GM12872 (cell line): Measurements from ENCODE around the gene CRYAB.

Experiments used
- TF ChIP-seq, protein P1 (sequence below): IDR thresholded peaks from 3 replicates; pipeline ENCODE4 v1.5.1; 2011; ENCODE audit warnings: low read depth, mild to moderate bottlenecking, low read length, moderate library complexity; ENCODE audit not compliant: insufficient read depth

CRYAB gene

DNA sequence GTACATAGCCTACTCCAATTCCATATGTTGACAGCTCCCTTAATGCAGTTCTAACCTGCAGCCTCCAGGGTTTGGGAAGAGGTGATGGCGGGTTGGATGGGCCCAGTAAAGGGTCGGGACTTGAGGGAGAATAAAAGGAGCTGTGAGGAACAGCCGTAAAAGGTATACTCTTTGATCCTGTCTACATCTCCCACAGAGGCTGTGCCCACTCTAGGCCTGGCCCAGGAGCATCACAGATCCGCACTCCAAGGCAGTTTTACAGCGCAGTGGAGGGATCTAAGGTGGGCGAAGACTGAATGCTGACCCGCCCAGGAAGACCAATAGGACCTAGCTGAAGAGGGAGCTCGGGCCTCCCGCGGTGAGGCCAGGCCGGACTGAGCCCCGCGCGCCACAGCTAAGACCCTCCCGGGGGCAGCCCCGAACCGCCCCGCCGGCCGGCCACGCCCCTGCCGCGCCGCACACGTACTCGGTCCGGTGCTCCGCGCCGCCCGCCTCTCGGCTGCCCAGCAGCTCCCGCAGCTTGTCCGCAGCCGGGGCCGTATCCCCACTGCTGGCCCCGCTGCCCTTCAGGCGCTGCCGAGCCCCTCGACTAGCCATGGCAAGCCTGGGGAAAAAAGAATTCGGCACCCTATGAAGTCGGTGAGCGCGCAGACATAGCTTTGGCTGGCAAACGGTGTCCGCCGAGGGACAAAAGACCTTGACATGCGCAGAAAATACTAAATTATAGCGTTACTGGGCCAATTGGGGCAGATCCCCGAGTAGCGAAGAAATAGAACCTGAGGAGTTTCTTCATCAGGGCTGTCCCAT, 40.5 kb downstream of the CRYAB start, which contains the start of gene ALG9:
Gene ALG9 (minus strand): TSS at position 696 of the 807 bp plus-strand sequence. CDS start 99 bp downstream, at position 597.
- TF ChIP-seq, protein P1, sequence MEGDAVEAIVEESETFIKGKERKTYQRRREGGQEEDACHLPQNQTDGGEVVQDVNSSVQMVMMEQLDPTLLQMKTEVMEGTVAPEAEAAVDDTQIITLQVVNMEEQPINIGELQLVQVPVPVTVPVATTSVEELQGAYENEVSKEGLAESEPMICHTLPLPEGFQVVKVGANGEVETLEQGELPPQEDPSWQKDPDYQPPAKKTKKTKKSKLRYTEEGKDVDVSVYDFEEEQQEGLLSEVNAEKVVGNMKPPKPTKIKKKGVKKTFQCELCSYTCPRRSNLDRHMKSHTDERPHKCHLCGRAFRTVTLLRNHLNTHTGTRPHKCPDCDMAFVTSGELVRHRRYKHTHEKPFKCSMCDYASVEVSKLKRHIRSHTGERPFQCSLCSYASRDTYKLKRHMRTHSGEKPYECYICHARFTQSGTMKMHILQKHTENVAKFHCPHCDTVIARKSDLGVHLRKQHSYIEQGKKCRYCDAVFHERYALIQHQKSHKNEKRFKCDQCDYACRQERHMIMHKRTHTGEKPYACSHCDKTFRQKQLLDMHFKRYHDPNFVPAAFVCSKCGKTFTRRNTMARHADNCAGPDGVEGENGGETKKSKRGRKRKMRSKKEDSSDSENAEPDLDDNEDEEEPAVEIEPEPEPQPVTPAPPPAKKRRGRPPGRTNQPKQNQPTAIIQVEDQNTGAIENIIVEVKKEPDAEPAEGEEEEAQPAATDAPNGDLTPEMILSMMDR, result peak; percentile 41; the same call in 1 of the 3 replicates

DNA sequence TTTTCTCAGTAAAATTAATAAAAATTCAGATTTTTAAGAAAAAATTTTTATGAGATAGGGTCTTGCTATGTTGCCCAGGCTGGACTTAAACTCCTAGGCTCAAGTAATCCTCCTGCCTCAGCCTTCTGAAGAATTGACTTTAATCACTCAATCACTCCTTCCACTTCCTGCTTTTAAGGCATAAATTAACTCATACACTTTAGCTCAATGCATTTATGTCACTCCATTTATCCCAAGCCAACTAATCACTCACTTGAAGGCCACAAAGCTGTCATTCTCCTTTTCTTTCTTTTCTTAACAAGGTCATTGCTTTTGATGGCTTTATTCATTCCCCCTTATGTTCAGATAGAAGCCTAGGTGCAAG, 41.1 kb downstream of the CRYAB start:
- TF ChIP-seq, protein P1, result no peak

DNA sequence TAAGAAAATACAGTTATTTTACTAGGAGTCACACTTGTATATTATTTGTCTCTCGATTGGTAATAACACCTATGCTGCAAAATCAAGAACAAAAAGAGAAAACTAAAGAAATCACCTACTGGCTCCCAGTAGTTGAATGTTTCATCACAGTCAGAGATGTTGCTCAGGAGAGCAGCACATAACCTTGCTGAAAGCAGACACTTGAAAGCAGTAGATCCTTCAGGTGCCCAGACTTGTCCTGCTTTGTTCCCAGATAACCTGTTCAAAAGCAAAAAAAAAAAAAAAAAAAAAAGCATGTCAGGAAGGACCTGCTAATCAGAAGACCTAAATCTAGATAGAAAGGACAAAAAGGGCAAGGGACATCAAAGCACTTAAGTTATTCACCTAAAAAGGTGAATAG, 41.5 kb downstream of the CRYAB start:
- TF ChIP-seq, protein P1, result no peak

DNA sequence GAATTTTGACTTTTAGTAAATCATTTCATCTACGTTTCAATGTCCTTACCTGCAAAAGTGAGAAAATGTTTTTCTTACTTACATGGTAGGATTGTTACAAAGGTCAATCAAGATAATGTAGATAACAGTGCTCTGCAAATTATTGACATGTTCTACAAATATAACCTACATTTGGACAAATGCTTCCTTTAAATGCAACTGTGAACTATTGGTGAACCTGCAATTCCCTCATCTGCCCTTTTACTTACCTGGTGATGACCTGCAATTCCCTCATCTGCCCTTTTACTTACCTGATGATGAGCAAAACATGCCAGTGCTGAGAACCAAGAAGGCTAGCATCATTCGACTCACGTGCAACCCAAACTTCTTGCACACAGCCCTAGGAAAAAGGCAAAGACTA, 51.3 kb downstream of the CRYAB start:
- TF ChIP-seq, protein P1, result no peak
